GM12801 (cell line): ENCODE measurements around the gene LRRC42.

Experiments used
- TF ChIP-seq, protein P1 (sequence below): IDR thresholded peaks from one replicate; pipeline ENCODE4 v1.5.1; 2011; ENCODE audit warnings: control low read depth; ENCODE audit not compliant: insufficient read length; ENCODE audit errors: extremely low read depth

The LRRC42 gene

GRCh38 chr1:53906121-53906520 is 40.0 kb upstream of the LRRC42 start:
- TF ChIP-seq, protein P1, sequence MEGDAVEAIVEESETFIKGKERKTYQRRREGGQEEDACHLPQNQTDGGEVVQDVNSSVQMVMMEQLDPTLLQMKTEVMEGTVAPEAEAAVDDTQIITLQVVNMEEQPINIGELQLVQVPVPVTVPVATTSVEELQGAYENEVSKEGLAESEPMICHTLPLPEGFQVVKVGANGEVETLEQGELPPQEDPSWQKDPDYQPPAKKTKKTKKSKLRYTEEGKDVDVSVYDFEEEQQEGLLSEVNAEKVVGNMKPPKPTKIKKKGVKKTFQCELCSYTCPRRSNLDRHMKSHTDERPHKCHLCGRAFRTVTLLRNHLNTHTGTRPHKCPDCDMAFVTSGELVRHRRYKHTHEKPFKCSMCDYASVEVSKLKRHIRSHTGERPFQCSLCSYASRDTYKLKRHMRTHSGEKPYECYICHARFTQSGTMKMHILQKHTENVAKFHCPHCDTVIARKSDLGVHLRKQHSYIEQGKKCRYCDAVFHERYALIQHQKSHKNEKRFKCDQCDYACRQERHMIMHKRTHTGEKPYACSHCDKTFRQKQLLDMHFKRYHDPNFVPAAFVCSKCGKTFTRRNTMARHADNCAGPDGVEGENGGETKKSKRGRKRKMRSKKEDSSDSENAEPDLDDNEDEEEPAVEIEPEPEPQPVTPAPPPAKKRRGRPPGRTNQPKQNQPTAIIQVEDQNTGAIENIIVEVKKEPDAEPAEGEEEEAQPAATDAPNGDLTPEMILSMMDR, result no peak

GRCh38 chr1:53909946-53910345 is 36.2 kb upstream of the LRRC42 start:
- TF ChIP-seq, protein P1, result no peak

DNA sequence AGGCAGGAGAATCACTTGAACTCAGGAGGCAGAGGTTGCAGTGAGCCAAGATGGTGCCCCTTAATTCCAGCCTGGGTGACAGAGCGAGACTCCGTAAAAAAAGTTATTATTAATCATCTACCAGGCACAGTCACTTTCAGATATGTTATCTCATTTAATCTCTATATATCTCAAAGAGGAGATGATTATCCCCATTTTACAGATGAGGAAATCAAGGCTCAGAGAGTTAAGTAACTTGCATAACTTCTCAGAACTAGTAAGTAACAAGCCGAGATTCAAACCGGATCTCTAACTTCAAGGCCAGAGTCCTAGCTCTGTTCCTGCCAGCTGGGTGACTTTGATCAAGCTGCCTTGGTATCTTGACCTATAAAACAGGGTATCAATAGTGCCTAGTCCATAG is 34.7 kb upstream of the LRRC42 start:
- TF ChIP-seq, protein P1, result no peak

DNA sequence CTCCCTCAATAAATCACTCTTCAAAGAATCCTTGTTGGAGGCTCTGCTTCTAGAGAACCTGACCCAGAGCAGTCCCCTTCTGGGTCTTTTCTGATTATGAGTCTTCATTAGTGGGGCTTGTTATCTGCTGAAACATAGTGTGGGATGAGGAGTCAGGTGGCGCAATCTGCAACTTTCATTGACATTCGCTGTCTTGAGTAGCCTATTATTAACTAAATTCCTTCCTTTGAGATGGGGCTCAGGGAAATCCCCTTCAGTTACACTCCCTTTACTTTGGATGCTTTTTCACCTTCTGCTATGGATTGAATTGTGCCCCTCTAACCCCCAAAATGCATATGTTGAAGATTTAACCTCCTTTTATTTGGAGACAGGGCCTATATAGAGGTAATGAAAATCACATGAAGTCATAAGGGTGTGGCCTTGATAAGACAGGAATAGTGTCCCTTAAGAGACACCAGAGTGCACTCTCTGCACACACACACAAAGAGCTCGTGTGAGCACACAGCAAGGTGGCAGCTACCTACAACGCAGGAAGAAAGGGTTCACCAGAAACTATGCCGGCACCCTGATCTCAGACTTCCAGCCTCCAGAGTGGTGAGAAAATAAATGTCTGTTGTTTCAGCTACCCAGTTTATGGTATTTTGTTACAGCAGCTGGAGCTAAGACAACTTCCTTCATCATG is 32.7 kb upstream of the LRRC42 start:
- TF ChIP-seq, protein P1, result no peak

GRCh38 chr1:53918343-53918742 is 27.8 kb upstream of the LRRC42 start:
- TF ChIP-seq, protein P1, result no peak

DNA sequence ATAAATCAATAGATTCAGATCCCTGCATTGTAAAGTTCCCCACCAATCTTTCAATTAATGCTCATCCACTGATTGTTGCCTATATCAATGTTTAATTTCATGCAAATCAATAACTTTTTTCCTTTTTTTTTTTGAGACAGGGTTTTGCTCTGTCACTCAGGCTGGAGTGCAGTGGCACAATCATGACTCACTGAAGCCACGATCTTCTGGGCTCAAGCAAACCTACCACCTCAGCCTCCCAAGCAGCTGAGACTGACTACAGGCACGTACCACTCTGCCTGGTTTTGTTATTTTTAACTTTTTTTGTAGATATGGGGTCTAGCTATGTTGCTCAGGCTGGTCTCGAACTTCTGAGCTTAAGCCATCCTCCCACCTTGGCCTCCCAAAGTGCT is 26.5 kb upstream of the LRRC42 start:
- TF ChIP-seq, protein P1, result no peak

DNA sequence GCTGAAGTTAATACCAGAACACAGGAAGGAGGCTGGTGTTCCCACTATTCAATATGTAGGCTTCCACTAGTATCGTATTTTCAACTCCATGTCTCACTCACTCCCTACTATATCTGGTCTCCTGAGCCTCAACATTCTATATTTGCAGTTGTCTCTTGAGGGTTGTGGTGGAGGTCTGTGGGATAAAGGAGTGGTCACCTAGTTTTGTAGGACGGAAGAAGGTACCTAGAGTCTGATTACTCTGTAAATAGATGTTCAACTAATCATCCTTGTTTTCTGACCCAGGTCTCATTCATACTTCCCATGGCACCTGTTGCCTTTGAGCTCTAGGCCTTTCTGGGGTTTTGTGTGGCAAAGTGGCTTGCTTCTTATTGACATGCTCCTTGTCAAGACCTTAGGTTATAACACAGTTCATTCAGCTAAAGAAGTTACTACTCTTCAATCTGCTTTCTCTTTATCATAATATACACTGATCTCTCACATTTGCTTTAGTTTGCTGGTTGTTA is 18.7 kb upstream of the LRRC42 start:
- TF ChIP-seq, protein P1, result no peak
